GM12891 (cell line): ENCODE results near the gene ZDHHC18.

ENCODE experiments used
- DNase-seq: peaks from one replicate; pipeline ENCODE4 v3.0.0; 2011; ENCODE audit warnings: low spot score; ENCODE audit not compliant: insufficient read length
- FAIRE-seq: peaks from 2 replicates; lab custom pipeline; 2011; peaks lifted over from hg19 to GRCh38; lab: Jason Lieb, UNC
- PAX5 ChIP-seq: IDR thresholded peaks from 2 replicates; pipeline ENCODE4 v1.6.1; 2011; ENCODE audit warnings: low read length, moderate library complexity, mild to moderate bottlenecking; ENCODE audit not compliant: insufficient read depth, severe bottlenecking
- POLR2A ChIP-seq: IDR thresholded peaks from 2 replicates; pipeline ENCODE4 v1.6.1; 2011; ENCODE audit warnings: low read depth, low read length, control low read depth
- POLR2AphosphoS5 ChIP-seq: IDR thresholded peaks from 2 replicates; pipeline ENCODE4 v1.6.1; 2011; ENCODE audit warnings: low read depth, low read length, control low read depth
- POU2F2 ChIP-seq: IDR thresholded peaks from 2 replicates; pipeline ENCODE4 v1.6.1; 2011; ENCODE audit warnings: low read depth, mild to moderate bottlenecking, control low read depth, low read length, moderate library complexity
- SPI1 ChIP-seq: IDR thresholded peaks from 2 replicates; pipeline ENCODE4 v1.6.1; 2011; ENCODE audit warnings: low read depth, low read length, control low read depth
- TAF1 ChIP-seq: IDR thresholded peaks from 2 replicates; pipeline ENCODE4 v1.6.1; 2011; ENCODE audit warnings: low read depth, low read length, control low read depth

Gene ZDHHC18

GRCh38 chr1:26848499-26848898, 22.0 kb downstream of the ZDHHC18 start:
- no peak for FAIRE-seq
- no peak for TF ChIP-seq POLR2AphosphoS5
- no peak for TF ChIP-seq SPI1
- TF ChIP-seq POLR2A, result no peak
- no peak for TF ChIP-seq TAF1
- no peak for TF ChIP-seq POU2F2
- TF ChIP-seq PAX5, result no peak
- DNase-seq, result no peak

DNA sequence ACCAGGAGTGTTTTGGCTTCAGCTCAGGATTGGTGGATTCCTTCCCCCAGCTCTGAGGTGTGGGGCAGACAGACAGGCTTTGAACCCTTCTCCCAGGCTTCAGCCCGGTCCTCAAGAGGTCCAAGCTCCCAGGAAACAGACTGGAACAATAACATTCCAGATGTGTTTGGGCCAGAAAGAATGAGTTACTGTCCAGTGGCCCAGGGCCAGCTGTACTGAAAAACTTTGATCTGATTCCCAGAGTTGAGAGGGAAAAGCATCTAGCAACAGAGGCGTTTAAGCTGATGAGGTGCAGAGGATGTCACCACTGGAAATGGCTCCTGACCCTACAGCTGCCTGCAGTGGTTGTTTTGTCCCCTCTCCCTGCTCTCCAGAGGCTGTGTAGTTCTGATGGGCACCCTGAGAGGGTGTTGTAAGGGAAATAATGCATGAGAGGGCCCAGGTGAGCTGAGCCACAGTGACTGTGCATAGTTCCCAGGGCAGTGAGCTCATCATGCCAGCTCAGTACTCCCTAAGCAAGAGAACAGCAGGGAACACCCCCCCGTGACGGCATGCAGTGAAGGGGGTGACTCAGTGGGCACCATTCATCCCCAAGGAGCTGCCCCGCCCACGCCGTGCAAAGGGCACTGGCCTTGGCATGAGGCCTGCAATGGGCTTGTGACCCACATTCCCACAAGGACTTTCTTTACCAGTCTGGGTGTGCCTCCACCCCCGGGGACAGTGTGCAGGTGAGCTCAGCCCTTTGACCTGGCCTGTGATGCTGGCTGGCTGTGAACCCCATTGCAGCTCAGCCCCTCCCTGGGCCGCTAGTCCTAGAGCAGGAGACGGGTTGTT, 22.7 kb downstream of the ZDHHC18 start:
- FAIRE-seq (no peak), DNase-seq (no peak)
- TF ChIP-seq TAF1, result no peak
- TF ChIP-seq SPI1, result no peak
- no peak for TF ChIP-seq POLR2AphosphoS5
- TF ChIP-seq POU2F2, result no peak
- TF ChIP-seq POLR2A, result no peak
- no peak for TF ChIP-seq PAX5

GRCh38 chr1:26851106-26851684, 24.7 kb downstream of the ZDHHC18 start:
- DNase-seq (no peak), FAIRE-seq (no peak)
- TF ChIP-seq TAF1, result no peak
- no peak for TF ChIP-seq POU2F2

DNA sequence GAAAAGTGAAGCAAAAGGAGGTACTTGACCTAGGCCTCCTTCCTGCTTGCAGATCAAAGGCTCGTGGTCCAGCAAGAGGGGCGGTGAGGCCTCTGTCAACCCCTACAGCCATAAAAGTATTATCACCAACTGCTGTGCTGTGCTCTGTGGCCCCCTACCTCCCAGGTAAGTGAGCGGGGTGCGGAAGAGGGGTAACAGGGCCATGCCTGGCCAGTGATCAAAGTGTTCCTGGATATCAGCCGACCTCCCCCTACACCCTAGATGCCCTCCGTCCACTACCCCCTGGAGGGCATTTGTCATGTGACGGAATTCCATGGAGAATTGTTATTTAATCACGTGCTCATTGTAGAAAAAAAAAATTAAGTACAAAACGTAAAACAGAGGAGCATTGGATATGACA, 26.2 kb downstream of the ZDHHC18 start:
- DNase-seq (no peak), FAIRE-seq (no peak)
- TF ChIP-seq SPI1 (no peak), POLR2AphosphoS5 (no peak), TAF1 (no peak), POU2F2 (no peak), POLR2A (no peak), PAX5 (no peak)

DNA sequence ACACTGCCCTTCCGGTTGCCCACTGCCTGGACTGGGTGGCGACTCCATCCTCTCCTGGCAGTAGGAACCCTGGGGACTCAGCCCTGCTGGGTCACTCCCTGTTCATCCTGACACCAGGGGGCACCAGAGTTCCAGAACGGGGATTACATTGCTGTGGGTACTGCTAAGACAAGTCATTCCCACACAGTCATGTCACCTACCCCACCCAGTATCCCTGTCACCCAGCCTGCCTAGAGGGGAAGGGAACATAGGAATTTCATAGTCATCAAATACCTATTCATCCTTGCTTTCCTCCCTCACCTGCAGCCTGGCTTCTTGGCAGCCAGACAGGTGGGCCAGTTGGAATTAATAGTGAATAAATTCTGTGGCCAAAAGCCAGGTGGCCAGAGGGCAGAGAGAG, 26.7 kb downstream of the ZDHHC18 start:
- FAIRE-seq (peak; percentile 92), DNase-seq (peak; percentile 80)
- TF ChIP-seq POU2F2, result no peak
- no peak for TF ChIP-seq POLR2AphosphoS5
- no peak for TF ChIP-seq TAF1
- no peak for TF ChIP-seq POLR2A
- TF ChIP-seq SPI1, result no peak
- no peak for TF ChIP-seq PAX5

- no peak for TF ChIP-seq POLR2A
- TF ChIP-seq TAF1, result no peak
- no peak for TF ChIP-seq POU2F2
- no peak for TF ChIP-seq PAX5
- TF ChIP-seq SPI1, result no peak
- TF ChIP-seq POLR2AphosphoS5, result no peak
- FAIRE-seq (no peak), DNase-seq (no peak)
Measured at GRCh38 chr1:26853600-26853999, 27.1 kb downstream of the ZDHHC18 start.

- DNase-seq (no peak), FAIRE-seq (no peak)
- no peak for TF ChIP-seq POU2F2
- TF ChIP-seq POLR2A, result no peak
- no peak for TF ChIP-seq TAF1
- TF ChIP-seq PAX5, result no peak
- TF ChIP-seq SPI1, result no peak
- TF ChIP-seq POLR2AphosphoS5, result no peak
Measured at GRCh38 chr1:26854906-26855305, 28.4 kb downstream of the ZDHHC18 start.

- DNase-seq (no peak), FAIRE-seq (no peak)
- TF ChIP-seq POLR2A, result no peak
- TF ChIP-seq POLR2AphosphoS5, result no peak
- no peak for TF ChIP-seq POU2F2
- no peak for TF ChIP-seq PAX5
- TF ChIP-seq TAF1, result no peak
- TF ChIP-seq SPI1, result no peak
Measured at GRCh38 chr1:26855636-26856035, 29.1 kb downstream of the ZDHHC18 start.

DNA sequence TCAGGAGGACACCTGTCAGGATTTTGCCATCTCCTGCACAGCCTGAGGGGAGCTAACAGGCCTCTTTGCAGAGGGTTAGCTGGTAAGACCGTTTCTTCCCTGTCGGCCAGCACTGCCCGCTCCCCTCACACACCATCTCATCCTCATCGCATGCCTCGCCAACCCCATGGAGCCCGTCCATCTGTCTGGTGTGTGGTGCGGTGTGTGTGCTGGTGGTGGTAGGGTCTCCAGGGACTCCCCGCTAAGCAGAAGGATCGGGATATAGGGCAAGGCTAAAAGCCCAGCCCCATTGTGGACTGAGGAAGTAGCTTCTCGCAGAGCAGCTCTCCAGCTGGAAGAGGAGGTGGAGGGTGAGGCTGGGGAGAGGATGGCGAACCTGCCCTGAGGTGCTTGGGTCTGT, 29.7 kb downstream of the ZDHHC18 start:
- FAIRE-seq, result no peak
- no peak for TF ChIP-seq SPI1
- TF ChIP-seq TAF1, result no peak
- TF ChIP-seq POU2F2, result no peak
- TF ChIP-seq POLR2AphosphoS5, result no peak
- no peak for TF ChIP-seq PAX5
- TF ChIP-seq POLR2A, result no peak
- DNase-seq, result no peak

DNA sequence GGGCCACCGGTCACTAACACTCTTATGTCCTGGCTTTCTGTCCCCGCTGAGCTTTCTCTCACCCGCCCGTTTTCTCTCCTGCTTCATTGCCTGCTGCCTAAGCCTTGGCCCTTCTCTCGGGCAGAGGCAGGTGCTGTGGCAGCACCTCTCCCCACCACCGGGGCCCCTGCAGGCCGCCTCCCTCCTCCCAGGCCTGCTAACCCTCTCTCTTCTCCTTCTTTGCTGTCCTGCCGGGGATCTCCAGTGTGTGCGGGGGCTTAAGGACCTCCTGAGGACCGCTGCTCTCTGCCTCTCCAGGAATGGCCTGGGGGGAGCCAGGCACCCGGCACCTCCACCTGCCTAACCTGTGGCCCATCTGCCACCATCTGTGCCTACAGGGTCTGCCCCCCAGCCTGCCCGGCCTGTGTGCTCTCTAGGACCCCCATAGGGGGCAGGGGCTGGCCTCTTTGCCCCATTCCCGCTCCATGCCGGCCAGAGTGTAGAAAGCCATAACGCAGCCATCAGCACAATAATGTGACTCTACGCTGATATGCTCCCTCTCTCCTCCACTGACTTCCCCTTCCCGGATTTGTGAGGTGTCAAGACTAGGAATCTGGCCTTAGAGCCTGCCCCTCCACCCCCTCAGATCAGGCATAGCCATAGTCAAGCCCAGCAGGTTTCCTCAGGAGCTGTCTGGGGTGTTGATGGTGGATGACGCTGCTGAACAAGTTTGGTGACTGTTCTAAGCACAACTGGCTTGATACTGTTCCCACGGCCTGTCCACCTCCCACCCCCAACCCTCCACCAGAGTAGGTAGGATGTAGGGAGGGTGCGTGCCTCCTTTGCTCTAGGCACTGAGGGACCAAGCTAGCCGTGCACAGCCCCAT, 30.3 kb downstream of the ZDHHC18 start:
- TF ChIP-seq POLR2A (no peak), POLR2AphosphoS5 (no peak), TAF1 (no peak), POU2F2 (no peak), PAX5 (no peak), SPI1 (no peak)
- FAIRE-seq (no peak), DNase-seq (no peak)
